ENCODE data around the gene DCX.

DCX gene

DNA sequence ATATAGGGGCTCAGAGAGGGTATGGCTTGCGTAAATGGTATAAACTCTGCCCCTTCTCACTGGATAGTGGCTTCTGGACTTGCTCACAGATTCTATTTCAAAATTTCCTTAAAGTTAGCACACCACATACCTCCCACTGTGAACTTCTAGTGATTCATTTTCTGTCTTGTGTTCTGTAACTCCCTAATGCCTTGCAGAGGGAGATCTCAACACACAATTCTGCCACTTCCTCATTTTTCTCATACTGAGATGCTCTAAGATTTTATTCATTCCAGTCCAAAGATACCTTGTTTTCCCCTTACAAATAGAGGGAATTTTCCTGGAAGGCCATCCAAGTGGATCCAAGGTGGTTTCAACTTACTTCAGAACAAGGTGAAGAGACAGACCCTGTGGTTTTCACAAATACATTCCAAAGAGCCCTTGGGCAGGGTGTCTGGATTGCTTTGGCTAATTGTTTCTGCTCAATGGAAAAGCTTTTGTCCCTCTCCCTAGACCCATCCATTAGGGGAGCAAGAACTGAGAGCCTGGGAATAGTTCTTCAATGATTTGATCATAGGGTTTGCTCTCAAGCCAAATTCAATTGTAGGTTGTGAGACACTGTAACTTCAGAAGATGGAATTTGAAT is 89.6 kb downstream of the DCX start:
- H3K4me3 ChIP-seq (ENCODE audit: low read length) = no peak overlapping the region
- DNase-seq (ENCODE audit: low read depth) = no peak
- no peak for TF ChIP-seq CTCF (conservative IDR thresholded peaks at IDR 0.05; ENCODE audit: low read length)

- no peak overlapping the region for H3K4me3 ChIP-seq (ENCODE audit: low read length)
- DNase-seq (ENCODE audit: low read depth) = no peak
- TF ChIP-seq CTCF (conservative IDR thresholded peaks at IDR 0.05; ENCODE audit: low read length) = no peak
Measured at GRCh38 chrX:111319451-111319850, 92.5 kb downstream of the DCX start.

DNA sequence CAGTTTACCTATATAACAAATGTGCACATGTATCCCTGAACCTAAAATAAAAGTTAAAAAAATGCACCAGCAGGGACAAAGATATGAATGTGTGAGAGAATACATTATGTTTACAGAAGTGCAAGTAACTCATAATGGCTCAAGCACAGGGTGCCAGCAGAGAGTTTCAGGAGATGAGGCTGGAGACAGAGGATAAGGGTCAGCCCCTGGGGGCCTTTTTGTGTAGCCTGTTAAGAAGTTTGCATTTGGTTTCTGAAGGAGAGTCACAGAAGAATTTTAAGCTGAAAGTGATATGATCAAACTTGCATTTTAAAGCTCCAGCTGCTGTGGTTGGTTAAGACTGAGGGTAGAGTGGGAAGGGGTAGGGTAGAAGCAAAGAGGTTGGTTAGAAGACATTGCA is 93.1 kb downstream of the DCX start:
- no peak for DNase-seq (ENCODE audit: low read depth)
- H3K4me3 ChIP-seq (ENCODE audit: low read length) = no peak overlapping the region
- no peak for TF ChIP-seq CTCF (conservative IDR thresholded peaks at IDR 0.05; ENCODE audit: low read length)

DNA sequence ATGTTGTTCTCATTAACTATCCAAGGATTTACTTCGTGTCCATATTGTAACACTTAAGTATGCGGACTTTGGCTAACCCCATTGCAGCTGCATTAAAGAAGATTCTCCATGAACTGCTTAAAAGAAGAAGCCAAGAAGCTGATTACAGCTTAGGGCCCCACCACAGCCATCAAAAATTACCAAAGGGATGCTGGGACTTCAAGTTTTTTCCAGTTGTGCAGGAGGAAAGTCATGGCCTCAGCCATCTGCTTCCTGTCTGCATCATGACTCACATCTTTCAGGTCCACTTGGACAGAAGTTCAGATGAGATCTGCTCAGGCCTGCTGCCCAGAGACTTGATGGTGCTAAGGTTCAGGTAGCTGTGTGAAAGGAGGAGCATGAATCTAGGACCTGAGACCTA is 102.9 kb downstream of the DCX start:
- no peak for TF ChIP-seq CTCF (conservative IDR thresholded peaks at IDR 0.05; ENCODE audit: low read length)
- no peak for DNase-seq (ENCODE audit: low read depth)
- H3K4me3 ChIP-seq (ENCODE audit: low read length) = no peak overlapping the region

- H3K4me3 ChIP-seq (ENCODE audit: low read length) = no peak overlapping the region
- TF ChIP-seq CTCF (conservative IDR thresholded peaks at IDR 0.05; ENCODE audit: low read length) = no peak
- DNase-seq (ENCODE audit: low read depth) = no peak
Measured at GRCh38 chrX:111308039-111308438, 104.0 kb downstream of the DCX start.

- TF ChIP-seq CTCF (conservative IDR thresholded peaks at IDR 0.05; ENCODE audit: low read length) = no peak
- no peak for DNase-seq (ENCODE audit: low read depth)
- no peak overlapping the region for H3K4me3 ChIP-seq (ENCODE audit: low read length)
Measured at GRCh38 chrX:111302284-111302683, 109.7 kb downstream of the DCX start.

DNA sequence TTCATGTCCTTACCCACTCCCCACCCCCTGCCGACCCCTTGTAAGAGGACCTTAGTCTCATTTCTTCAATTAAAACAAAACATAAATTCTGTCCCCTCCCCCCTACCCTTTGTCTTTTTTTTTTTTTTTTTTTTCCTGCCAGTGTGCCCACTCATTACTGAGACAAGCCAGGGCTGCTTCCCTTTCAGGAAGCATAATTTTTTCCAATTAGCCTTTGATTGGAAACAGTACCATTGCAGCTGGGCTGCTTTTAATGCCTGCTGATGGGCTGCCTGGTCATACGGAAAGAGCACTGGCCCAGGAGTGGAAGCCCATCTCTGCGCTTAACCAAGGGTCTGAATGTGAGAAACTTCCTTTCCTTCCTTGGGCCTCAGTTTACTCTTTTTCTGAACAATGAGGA is 123.2 kb downstream of the DCX start:
- TF ChIP-seq CTCF (conservative IDR thresholded peaks at IDR 0.05; ENCODE audit: low read length) = no peak
- DNase-seq (ENCODE audit: low read depth) = no peak
- H3K4me3 ChIP-seq (ENCODE audit: low read length) = no peak overlapping the region

All from AG10803 (cell line).